Transverse colon (tissue), 4 donors: ENCODE measurements around the gene MYD88. TPM values are rescaled to one million over a fixed set of nuclear protein-coding genes. Genes with fewer than 3 reads are reported as not detected.
A peak's percentile ranks its signal among the peaks of the same experiment; 100 is the strongest.

Source experiments
- DNase-seq: peaks from one replicate; pipeline ENCODE4 v3.0.0-alpha.2; 2019
- H3K27ac ChIP-seq, 4 donors: fragments of 200-600 bp; sonication (generic); 2 replicates each; pipeline ENCODE4 v1.5.1; 2016 to 2018; ENCODE audit warnings: inconsistent platforms in 4 of 4
- H3K27me3 ChIP-seq: fragments of 200-600 bp; sonication (generic); 2 replicates; pipeline ENCODE4 v1.5.1; 2017; ENCODE audit warnings: inconsistent platforms
- H3K36me3 ChIP-seq, 4 donors: fragments of 200-600 bp; sonication (generic); 2 replicates each; pipeline ENCODE4 v1.5.1; 2017 to 2019; ENCODE audit warnings: inconsistent platforms in 4 of 4
- H3K4me1 ChIP-seq, 4 donors: fragments of 200-600 bp; sonication (generic); 2 replicates each; pipeline ENCODE4 v1.5.1; 2017 to 2020; ENCODE audit warnings: inconsistent platforms in 4 of 4
- H3K4me3 ChIP-seq, 4 donors: fragments of 200-600 bp; sonication (generic); 1 replicate in 1 of 4; 2 replicates in 3 of 4; pipeline versions ENCODE4 v1.5.1 to v1.6.1; 2017 to 2019; ENCODE audit warnings: inconsistent platforms in 4 of 4
- H3K9me3 ChIP-seq, 2 donors: fragments of 200-600 bp; sonication (generic); 2 replicates each; pipeline ENCODE4 v1.5.1; 2017 to 2019; ENCODE audit warnings: inconsistent platforms in 2 of 2
- CTCF ChIP-seq, 5 experiments: fragments of 200-600 bp in 3 of 5; fragments of 450-650 bp in 2 of 5; sonication (generic) in 3 of 5; IDR thresholded peaks; 1 replicate in 2 of 5; 2 replicates in 3 of 5; pipeline ENCODE4 v1.5.1; 2016 to 2017; ENCODE audit warnings: antibody characterized with exemption in 5 of 5, inconsistent platforms in 3 of 5, mild to moderate bottlenecking in 2 of 5, moderate library complexity in 1 of 5
- EP300 ChIP-seq: sonication (generic); formaldehyde crosslinking; IDR thresholded peaks from one replicate; pipeline ENCODE4 v1.6.1; 2017; ENCODE audit warnings: antibody characterized with exemption, low read depth
- POLR2A ChIP-seq: fragments of 450-650 bp; IDR thresholded peaks from one replicate; pipeline ENCODE4 v1.6.1; 2016; ENCODE audit warnings: antibody characterized with exemption, mild to moderate bottlenecking, moderate library complexity
- POLR2AphosphoS5 ChIP-seq, 3 donors: sonication (generic); formaldehyde crosslinking; IDR thresholded peaks; one replicate each; pipeline ENCODE4 v1.6.1; 2016; ENCODE audit warnings: antibody characterized with exemption in 3 of 3
- WGBS, 2 donors: methylation state at CpG; one replicate each; pipeline ENCODE4 v1.1.5; 2018; ENCODE audit warnings: low coverage in 1 of 2; 5-methylcytosine and 5-hydroxymethylcytosine counted together
- in situ Hi-C, 4 donors: fragments of 200-750 bp; cut with MboI; loops; one replicate each; pipeline versions ENCODE4 v1.15.0 to v1.15.1; 2017; ENCODE audit warnings: low sequenced_read_pairs in 3 of 4, low pct_ligation_motif_present in 1 of 4, low pct_unique_long_range_greater_than_20kb in 1 of 4
- intact Hi-C: fragments of 100-400 bp; cut with DNase I; formaldehyde crosslinking; loops from one replicate; pipeline ENCODE4 v1.15.1; 2023; ENCODE audit warnings: low total_unique reads
- total RNA-seq, 4 donors: library from RNA; depleted of rRNA; stranded (reverse); fragments of >200 nt; gene quantifications; one replicate each; pipeline ENCODE4 v1.1.0, GENCODE V29; 2016

The MYD88 gene
- total RNA-seq, 4 donors from 2014 or later: 49.0 to 82.2 (median 76.5) TPM

GRCh38 chr3:38117163-38117716 lies 21.2 kb upstream of the MYD88 start:
- peak; percentile 26 for DNase-seq
- in situ Hi-C loops (loop anchor here in 1 of 4 donors (25.0 kb wide), 1 partner anchor 370 kb away; the partner anchor contains the start of gene EXOG), intact Hi-C loops (no loop called here)
- H3K36me3 ChIP-seq: peaks cover 0 to 14% (median 6%) of the 10 kb centered on the region in 4 donors
- H3K4me3 ChIP-seq: no peak overlapping the region
- no peaks in the 10 kb centered on the region for H3K9me3 ChIP-seq
- TF ChIP-seq POLR2AphosphoS5 (IDR thresholded peaks at IDR 0.05) (no peak), EP300 (no peak), POLR2A (no peak), CTCF (IDR thresholded peaks at IDR 0.05) (no peak)
- H3K27me3 ChIP-seq: no peaks in the 10 kb centered on the region
- H3K4me1 ChIP-seq: no peaks in the 10 kb centered on the region
- no peak overlapping the region for H3K27ac ChIP-seq
- 75% methylated on average over 10 of the region's 10 CpGs; no CpG with 5 or more reads in 1 of the 2 donors for WGBS, 2 donors

- WGBS, 2 donors: 51% methylated on average over 10 of the region's 11 CpGs; no CpG with 5 or more reads in 1 of the 2 donors
- H3K4me3 ChIP-seq: no peak overlapping the region
- peaks cover 0 to 21% (median 9%) of the 10 kb centered on the region in 4 donors for H3K36me3 ChIP-seq
- H3K27ac ChIP-seq: no peak overlapping the region
- TF ChIP-seq CTCF (IDR thresholded peaks at IDR 0.05): peak; percentile 62 to 89 (median 75)
- TF ChIP-seq POLR2AphosphoS5 (IDR thresholded peaks at IDR 0.05): peak in 1 of 3 donors; percentile 49
- TF ChIP-seq EP300: no peak
- TF ChIP-seq POLR2A: peak; percentile 19
- peak; percentile 76 for DNase-seq
- intact Hi-C loops: no loop called here
- in situ Hi-C loops: loop anchor here in 1 of 4 donors (25.0 kb wide), 1 partner anchor 369 kb away; the partner anchor contains the start of gene EXOG
- no peaks in the 10 kb centered on the region for H3K4me1 ChIP-seq
- no peaks in the 10 kb centered on the region for H3K27me3 ChIP-seq
- no peaks in the 10 kb centered on the region for H3K9me3 ChIP-seq
Observed at GRCh38 chr3:38117748-38118420, 20.6 kb upstream of the MYD88 start.

- Histone ChIP-seq H3K9me3 (no peaks in the 10 kb centered on the region), H3K36me3 (peaks cover 0 to 26% (median 12%) of the 10 kb centered on the region in 4 donors), H3K27me3 (no peaks in the 10 kb centered on the region), H3K27ac (no peak overlapping the region), H3K4me1 (no peaks in the 10 kb centered on the region), H3K4me3 (no peak overlapping the region)
- DNase-seq: no peak
- WGBS, 2 donors: 92 to 100% methylated on average over 1 to 13 of the region's 13 CpGs
- TF ChIP-seq POLR2AphosphoS5 (IDR thresholded peaks at IDR 0.05) (no peak), POLR2A (no peak), CTCF (IDR thresholded peaks at IDR 0.05) (no peak), EP300 (no peak)
- in situ Hi-C loops (loop anchor here in 1 of 4 donors (25.0 kb wide), 1 partner anchor 369 kb away; the partner anchor contains the start of gene EXOG), intact Hi-C loops (no loop called here)
Observed at GRCh38 chr3:38118421-38119247, 19.8 kb upstream of the MYD88 start.

- no peak for DNase-seq
- no peak overlapping the region for H3K4me3 ChIP-seq
- H3K4me1 ChIP-seq: no peaks in the 10 kb centered on the region
- H3K27me3 ChIP-seq: no peaks in the 10 kb centered on the region
- no peak for TF ChIP-seq EP300
- no peak for TF ChIP-seq POLR2AphosphoS5 (IDR thresholded peaks at IDR 0.05)
- no peak for TF ChIP-seq POLR2A
- TF ChIP-seq CTCF (IDR thresholded peaks at IDR 0.05): no peak
- intact Hi-C loops (no loop called here), in situ Hi-C loops (loop anchor here in 1 of 4 donors (25.0 kb wide), 1 partner anchor 368 kb away; the partner anchor contains the start of gene EXOG)
- no peak overlapping the region for H3K27ac ChIP-seq
- H3K36me3 ChIP-seq: peaks cover 0 to 30% (median 13%) of the 10 kb centered on the region in 4 donors
- H3K9me3 ChIP-seq: no peaks in the 10 kb centered on the region
- 92 to 100% methylated on average over 1 of the region's 1 CpG for WGBS, 2 donors
Observed at GRCh38 chr3:38119248-38119544, 19.3 kb upstream of the MYD88 start.
